Right kidney (tissue), 1 donor: ENCODE data around the gene CCDC33.

Experiments used
- DNase-seq: peaks from one replicate; pipeline ENCODE4 v3.0.0-alpha.2; 2016

The CCDC33 gene

DNA sequence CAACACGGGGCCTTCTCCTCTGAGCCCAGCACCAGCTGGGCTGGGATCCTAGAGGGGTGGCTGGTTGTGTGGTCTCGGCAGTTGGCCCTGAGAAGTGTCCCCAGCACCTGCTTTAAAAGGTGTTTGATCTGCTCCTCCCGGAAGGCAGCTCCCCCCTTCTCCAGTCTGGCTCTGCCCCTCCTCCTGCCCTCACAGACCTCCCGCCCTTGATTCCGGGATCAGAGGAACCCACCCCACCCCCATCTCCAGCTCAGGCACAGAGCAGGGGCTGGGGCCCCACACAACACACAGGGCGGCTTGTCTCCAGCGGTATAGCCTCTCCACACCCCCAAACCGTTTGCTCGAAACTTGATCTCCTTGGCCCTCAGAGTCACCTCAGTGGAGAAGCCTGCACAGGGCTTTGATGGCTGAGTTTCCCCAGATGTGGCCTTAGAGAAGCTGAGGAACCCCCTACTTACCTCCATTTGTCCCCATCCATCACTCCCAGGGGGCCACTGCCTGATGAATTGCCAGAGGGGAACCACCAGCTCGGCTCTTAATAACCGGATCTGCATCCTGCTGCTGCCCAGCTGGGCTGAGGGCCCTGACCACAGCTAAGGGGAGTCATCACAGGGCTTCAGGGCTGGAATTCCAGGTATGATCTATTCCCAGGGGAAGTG is 27.1 kb upstream of the CCDC33 start:
- peak; percentile 63 for DNase-seq

DNA sequence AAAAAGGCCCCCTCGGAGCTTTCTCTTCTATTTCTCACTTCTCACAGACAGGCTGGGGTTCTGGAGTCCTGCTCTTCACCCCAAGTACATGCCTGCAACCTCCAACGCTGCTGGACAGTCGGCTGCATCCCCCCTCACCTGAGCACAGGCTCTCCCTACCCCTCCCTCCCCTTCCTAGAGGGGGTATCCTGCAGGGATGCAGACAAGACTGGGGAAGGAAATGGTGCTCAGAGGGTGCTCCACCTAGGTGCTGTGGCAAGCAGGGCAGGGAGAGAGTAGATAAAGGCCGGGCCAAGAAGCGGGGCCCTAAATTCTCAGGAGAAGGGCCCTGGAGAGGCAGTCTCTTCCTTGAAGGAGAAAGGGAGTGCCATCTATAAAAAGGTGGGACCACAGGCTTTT is 26.6 kb upstream of the CCDC33 start:
- DNase-seq: peak; percentile 44

DNA sequence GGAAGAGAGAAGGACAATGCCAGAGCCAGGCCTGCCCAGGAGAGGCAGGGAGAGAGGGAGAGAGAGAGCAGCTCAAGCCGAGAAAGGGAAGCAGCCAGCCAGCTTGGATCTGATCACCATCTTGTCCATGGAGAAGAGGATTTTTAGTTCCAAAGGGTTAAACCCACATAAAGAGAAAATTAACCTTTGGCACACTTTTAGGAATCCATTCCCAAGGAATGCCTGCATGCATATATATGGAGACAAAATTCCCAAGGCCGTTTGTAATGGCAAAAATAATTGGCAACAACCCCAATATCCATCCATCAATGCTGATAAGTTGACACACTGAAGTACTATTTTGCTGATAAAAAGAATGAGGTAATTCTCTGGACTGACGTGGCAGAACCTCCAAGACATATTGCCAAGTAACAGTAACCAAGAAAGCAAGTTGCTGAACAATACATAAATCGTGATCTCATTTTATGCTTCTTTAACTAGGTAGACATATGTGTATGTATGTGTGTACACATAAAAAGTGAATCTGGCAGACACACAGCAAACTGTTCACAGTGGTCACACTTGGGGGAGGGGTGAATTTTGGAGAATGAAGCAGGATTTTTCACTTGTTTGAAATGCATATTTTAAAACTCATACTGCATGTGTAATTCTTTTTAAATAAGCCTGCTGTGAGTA is 26.0 kb upstream of the CCDC33 start:
- DNase-seq: no peak

- DNase-seq: no peak
Measured at GRCh38 chr15:74210729-74211128, 25.4 kb upstream of the CCDC33 start.

- DNase-seq: no peak
Measured at GRCh38 chr15:74211656-74212055, 24.5 kb upstream of the CCDC33 start.

DNA sequence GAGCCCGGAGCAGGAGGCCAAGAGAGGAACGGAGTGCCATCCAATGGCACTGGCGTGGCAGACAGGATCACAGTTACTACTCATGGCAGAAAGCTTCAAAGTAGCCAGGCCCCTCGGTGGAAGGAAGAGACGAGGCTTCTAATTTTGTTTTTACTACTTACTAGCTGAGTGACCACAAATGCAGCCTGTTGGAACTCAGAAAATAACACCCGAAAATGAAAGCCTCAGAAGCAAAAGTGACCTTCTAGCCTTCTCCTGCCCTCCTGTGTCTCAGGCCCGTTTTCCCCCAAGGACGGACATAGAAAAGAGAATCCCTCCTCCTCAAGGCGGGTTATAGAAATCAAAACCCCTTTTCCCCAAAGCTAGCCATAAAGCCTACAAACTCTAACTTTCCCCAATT is 23.6 kb upstream of the CCDC33 start:
- no peak for DNase-seq

DNA sequence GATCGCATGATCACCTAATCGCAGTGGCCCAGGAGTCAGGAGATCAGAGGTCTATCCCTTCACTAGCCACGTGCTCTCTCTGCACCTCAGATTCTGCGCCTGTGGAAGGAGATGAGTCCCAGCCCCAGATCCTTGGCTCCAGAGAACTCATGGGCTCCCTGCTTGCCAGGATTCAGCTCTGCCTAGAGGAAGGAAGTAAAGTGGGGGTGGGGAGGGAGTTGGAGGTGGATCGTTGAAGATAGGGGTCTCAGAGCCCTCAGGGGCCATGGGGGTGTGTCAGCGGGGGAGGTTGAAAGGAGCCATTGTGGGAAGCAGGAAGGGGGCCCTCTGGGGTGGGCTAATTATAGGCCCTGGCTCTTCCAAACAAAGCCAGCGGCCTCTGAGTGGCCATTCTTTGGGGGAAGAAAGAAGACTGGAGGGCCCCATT is 22.3 kb upstream of the CCDC33 start:
- no peak for DNase-seq

DNA sequence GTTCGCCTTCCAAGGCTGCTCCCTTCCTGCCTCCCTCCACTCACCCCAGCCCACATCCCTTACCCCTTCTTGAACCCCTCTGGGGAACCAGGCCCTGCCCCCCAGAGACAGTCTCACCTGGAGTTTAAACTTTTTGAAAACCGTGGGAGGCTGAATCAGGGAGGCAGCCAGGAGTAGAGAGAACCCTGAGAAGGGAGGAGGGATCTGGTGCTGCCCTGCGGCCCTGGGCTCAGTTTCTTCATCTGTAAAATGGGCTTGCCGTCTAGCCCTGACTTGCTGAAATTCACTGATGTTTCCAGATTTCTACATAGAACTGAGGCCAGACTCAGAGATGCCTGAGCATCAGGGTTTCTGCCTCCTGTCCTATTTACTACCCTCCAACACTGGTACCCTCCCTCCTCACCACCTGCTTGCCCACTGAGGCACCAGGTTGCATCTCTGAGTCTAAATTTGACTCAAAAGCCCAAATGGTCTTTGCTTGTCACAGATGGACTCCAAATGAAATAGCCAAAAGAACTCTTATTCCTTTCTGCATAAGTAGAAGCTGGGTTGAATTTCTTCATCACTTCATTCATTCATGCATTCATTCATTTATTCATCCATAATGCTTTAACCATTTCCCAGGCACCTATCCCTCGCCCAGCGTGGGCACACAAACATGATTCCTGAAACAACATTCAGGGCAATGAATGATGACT is 21.7 kb upstream of the CCDC33 start:
- no peak for DNase-seq

- DNase-seq: no peak
Measured at GRCh38 chr15:74215958-74216357, 20.2 kb upstream of the CCDC33 start.

GRCh38 chr15:74216949-74217348 is 19.2 kb upstream of the CCDC33 start:
- no peak for DNase-seq

- no peak for DNase-seq
Measured at GRCh38 chr15:74217907-74218885, 17.9 kb upstream of the CCDC33 start.

- peak; percentile 46 for DNase-seq
Measured at GRCh38 chr15:74220475-74221248, 15.5 kb upstream of the CCDC33 start.

GRCh38 chr15:74221399-74222239 is 14.5 kb upstream of the CCDC33 start:
- DNase-seq: peak; percentile 43

- peak; percentile 42 for DNase-seq
Measured at GRCh38 chr15:74222240-74223119, 13.6 kb upstream of the CCDC33 start.

- DNase-seq: no peak
Measured at GRCh38 chr15:74225928-74226327, 10.2 kb upstream of the CCDC33 start.

- DNase-seq: no peak
Measured at GRCh38 chr15:74226761-74227540, 9.2 kb upstream of the CCDC33 start.

- peak; percentile 52 for DNase-seq
Measured at GRCh38 chr15:74227968-74228722, 8.0 kb upstream of the CCDC33 start.

DNA sequence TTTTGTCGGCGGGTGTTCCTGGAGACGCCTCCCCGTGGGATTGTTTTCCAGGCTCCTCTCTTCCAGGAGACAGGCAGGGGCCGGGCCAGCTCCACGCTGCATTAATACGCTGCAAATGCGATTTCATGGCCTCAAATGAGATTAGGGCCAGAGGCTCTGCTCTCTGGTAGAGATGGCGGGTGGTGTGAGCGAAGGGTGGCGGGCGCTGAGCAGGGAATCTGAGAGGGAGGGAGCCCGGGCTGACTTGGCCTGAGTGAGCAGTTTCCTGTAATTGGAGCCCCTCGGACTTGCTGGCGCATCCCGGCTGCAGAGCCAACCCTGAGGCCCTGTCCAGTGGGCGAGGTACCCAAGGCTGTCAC is 7.4 kb upstream of the CCDC33 start:
- peak; percentile 65 for DNase-seq
